H1 (cell line): Measurements from ENCODE around the gene GPHB5. TPM values are rescaled to one million over a fixed set of nuclear protein-coding genes. Genes with fewer than 3 reads are reported as not detected.

Source experiments
- CTCF ChIA-PET: fragments of 300-600 bp; sonication (Branson Sonifier 250); formaldehyde crosslinking; loops from one replicate; lab custom pipeline; 2021; ENCODE audit not compliant: partially characterized antibody; lab: Charles Lee
- POLR2A ChIA-PET: fragments of 300-600 bp; sonication (Branson Sonifier 250); formaldehyde crosslinking; loops from one replicate; lab custom pipeline; 2021; ENCODE audit warnings: inconsistent platforms; ENCODE audit not compliant: partially characterized antibody; lab: Charles Lee
- DNase-seq, 2 experiments: peaks; one replicate each; pipeline versions ENCODE4 v3.0.0 to v3.0.0-alpha.2; 2010 to 2022; ENCODE audit warnings: low spot score in 2 of 2, low read depth in 1 of 2, mixed read lengths in 1 of 2
- FAIRE-seq: peaks from 2 replicates; lab custom pipeline; 2011; peaks lifted over from hg19 to GRCh38; lab: Jason Lieb, UNC
- H2AFZ ChIP-seq: 2 replicates; pipeline ENCODE4 v1.8.1; 2012; ENCODE audit warnings: low read length, inconsistent platforms
- H2AK5ac ChIP-seq: 2 replicates; pipeline ENCODE4 v1.6.1; 2013; ENCODE audit warnings: low read depth, low read length
- H2BK120ac ChIP-seq: replicated peaks from 2 replicates; pipeline ENCODE3; 2013; ENCODE audit warnings: low read depth, low read length, inconsistent platforms
- H2BK12ac ChIP-seq: 2 replicates; pipeline ENCODE4 v1.6.1; 2013; ENCODE audit warnings: low read depth, low read length
- H2BK15ac ChIP-seq: 2 replicates; pipeline ENCODE4 v1.6.1; 2013; ENCODE audit warnings: low read length
- H2BK20ac ChIP-seq: 2 replicates; pipeline ENCODE4 v1.6.1; 2013; ENCODE audit warnings: low read length
- H2BK5ac ChIP-seq: 2 replicates; pipeline ENCODE4 v1.6.1; 2013; ENCODE audit warnings: low read depth, low read length
- H3K14ac ChIP-seq: 2 replicates; pipeline ENCODE4 v1.6.1; 2013; ENCODE audit warnings: inconsistent platforms; ENCODE audit not compliant: insufficient read length
- H3K18ac ChIP-seq: 2 replicates; pipeline ENCODE4 v1.6.1; 2013; ENCODE audit warnings: low read length; ENCODE audit errors: extremely low read depth
- H3K23ac ChIP-seq: 2 replicates; pipeline ENCODE4 v1.6.1; 2013; ENCODE audit warnings: inconsistent platforms; ENCODE audit not compliant: insufficient read length
- H3K23me2 ChIP-seq: 2 replicates; pipeline ENCODE4 v1.6.1; 2013; ENCODE audit warnings: low read depth, low read length
- H3K27ac ChIP-seq: 2 replicates; pipeline ENCODE4 v1.6.1; 2011; ENCODE audit warnings: low read depth, low read length, inconsistent platforms
- H3K27me3 ChIP-seq, 4 experiments: replicated peaks in 1 of 4; 1 replicate in 1 of 4; 2 replicates in 3 of 4; pipeline versions ENCODE4 v1.6.1 to v1.8.1; 2011 to 2013; ENCODE audit warnings: low read length in 3 of 4, mild to moderate bottlenecking in 3 of 4, inconsistent platforms in 2 of 4, mixed read lengths in 2 of 4, moderate library complexity in 1 of 4; ENCODE audit not compliant: control insufficient read depth in 3 of 4, insufficient read depth in 3 of 4; ENCODE audit errors: extremely low read depth in 1 of 4
- H3K36me3 ChIP-seq, 4 experiments: 2 replicates each; pipeline versions ENCODE4 v1.6.1 to v1.8.1; 2011 to 2013; ENCODE audit warnings: mild to moderate bottlenecking in 4 of 4, low read length in 3 of 4, moderate library complexity in 2 of 4, control low read depth in 1 of 4, inconsistent platforms in 1 of 4; ENCODE audit not compliant: insufficient read depth in 4 of 4, control insufficient read depth in 2 of 4
- H3K4ac ChIP-seq: replicated peaks from 2 replicates; pipeline ENCODE3; 2013; ENCODE audit warnings: low read length, low read depth, mixed read lengths, inconsistent platforms; ENCODE audit not compliant: insufficient read length
- H3K4me1 ChIP-seq, 4 experiments: replicated peaks in 1 of 4; 1 replicate in 1 of 4; 2 replicates in 3 of 4; pipeline versions ENCODE4 v1.6.1 to v1.8.1; 2011 to 2013; ENCODE audit warnings: low read length in 3 of 4, inconsistent platforms in 2 of 4, mixed read lengths in 1 of 4; ENCODE audit not compliant: insufficient read depth in 4 of 4, control insufficient read depth in 3 of 4
- H3K4me2 ChIP-seq, 2 experiments: 2 replicates each; pipeline versions ENCODE4 v1.6.1 to v1.8.1; 2011 to 2013; ENCODE audit warnings: low read depth in 2 of 2, low read length in 2 of 2, control low read depth in 1 of 2, inconsistent platforms in 1 of 2, mild to moderate bottlenecking in 1 of 2; ENCODE audit not compliant: insufficient read depth in 1 of 2
- H3K4me3 ChIP-seq, 4 experiments: fragments of 200-600, 300-600 bp in 1 of 4; sonication (generic), shearing (Covaris generic), sonication (Bioruptor Twin) in 1 of 4; 2 replicates each; pipeline versions ENCODE4 v1.5.1 to v1.8.1; 2011 to 2016; ENCODE audit warnings: low read length in 4 of 4, low read depth in 3 of 4, control low read depth in 2 of 4, inconsistent platforms in 2 of 4, mild to moderate bottlenecking in 2 of 4, mixed read lengths in 1 of 4, moderate library complexity in 1 of 4; ENCODE audit not compliant: insufficient read depth in 2 of 4; ENCODE audit errors: extremely low read depth in 1 of 4
- H3K56ac ChIP-seq: replicated peaks from 2 replicates; pipeline ENCODE3; 2013; ENCODE audit warnings: low read depth, mild to moderate bottlenecking, mixed read lengths, low read length, inconsistent platforms; ENCODE audit not compliant: insufficient read length
- H3K79me1 ChIP-seq: 2 replicates; pipeline ENCODE4 v1.6.1; 2013; ENCODE audit warnings: low read depth, low read length, control low read depth
- H3K79me2 ChIP-seq, 2 experiments: 2 replicates each; pipeline versions ENCODE4 v1.6.1 to v1.8.1; 2012 to 2013; ENCODE audit warnings: low read length in 2 of 2, mild to moderate bottlenecking in 2 of 2, inconsistent platforms in 1 of 2; ENCODE audit not compliant: insufficient read depth in 2 of 2, control insufficient read depth in 1 of 2
- H3K9ac ChIP-seq, 4 experiments: replicated peaks in 1 of 4; 1 replicate in 1 of 4; 2 replicates in 3 of 4; pipeline versions ENCODE4 v1.6.1 to v1.8.1; 2011 to 2013; ENCODE audit warnings: low read depth in 3 of 4, low read length in 3 of 4, control low read depth in 2 of 4, mild to moderate bottlenecking in 2 of 4, moderate library complexity in 2 of 4, inconsistent platforms in 1 of 4; ENCODE audit errors: extremely low read depth in 1 of 4
- H3K9me3 ChIP-seq, 2 experiments: 2 replicates each; pipeline versions ENCODE4 v1.6.1 to v1.8.1; 2012 to 2013; ENCODE audit warnings: mild to moderate bottlenecking in 2 of 2, moderate library complexity in 2 of 2, control low read depth in 1 of 2, inconsistent platforms in 1 of 2, low read depth in 1 of 2, low read length in 1 of 2, mixed read lengths in 1 of 2; ENCODE audit not compliant: insufficient read depth in 2 of 2
- H4K20me1 ChIP-seq, 2 experiments: replicated peaks in 1 of 2; 2 replicates each; pipeline versions ENCODE3 to v1.8.1; 2011 to 2013; ENCODE audit warnings: inconsistent platforms in 2 of 2, low read length in 2 of 2, mild to moderate bottlenecking in 1 of 2; ENCODE audit not compliant: insufficient read depth in 2 of 2, control insufficient read depth in 1 of 2
- H4K5ac ChIP-seq: 2 replicates; pipeline ENCODE4 v1.6.1; 2013; ENCODE audit warnings: low read length, low read depth, mixed read lengths, inconsistent platforms; ENCODE audit not compliant: insufficient read length
- H4K8ac ChIP-seq: 2 replicates; pipeline ENCODE4 v1.8.0; 2013; ENCODE audit warnings: mild to moderate bottlenecking, moderate library complexity, low read length, inconsistent platforms; ENCODE audit not compliant: insufficient read depth; ENCODE audit errors: extremely low read depth
- H4K91ac ChIP-seq: replicated peaks from 2 replicates; pipeline ENCODE3; 2013; ENCODE audit warnings: low read length, mixed read lengths, inconsistent platforms; ENCODE audit not compliant: insufficient read length
- ASH2L ChIP-seq: fragments of 200-600, 300-600 bp; sonication (generic); IDR thresholded peaks from one replicate; pipeline ENCODE4 v1.7.1; 2017; ENCODE audit warnings: low read length
- CBX8 ChIP-seq: fragments of 300-800, 300-1000 bp; sonication (generic); IDR thresholded peaks from 2 replicates; pipeline ENCODE4 v1.7.1; 2016; ENCODE audit warnings: low read depth, low read length, borderline replicate concordance
- CEBPB ChIP-seq: IDR thresholded peaks from 2 replicates; pipeline ENCODE4 v1.6.1; 2012; ENCODE audit warnings: low read depth, low read length
- FOSL1 ChIP-seq: IDR thresholded peaks from 2 replicates; pipeline ENCODE4 v1.6.1; 2011; ENCODE audit warnings: mild to moderate bottlenecking, low read depth, low read length, moderate library complexity; ENCODE audit not compliant: insufficient read depth
- GABPA ChIP-seq: IDR thresholded peaks from 2 replicates; pipeline ENCODE4 v1.6.1; 2011; ENCODE audit warnings: mild to moderate bottlenecking, low read length, moderate library complexity, borderline replicate concordance; ENCODE audit not compliant: insufficient read depth
- KDM1A ChIP-seq: fragments of 200-600, 300-600 bp; sonication (generic); IDR thresholded peaks from 2 replicates; pipeline ENCODE4 v1.7.1; 2016; ENCODE audit warnings: mild to moderate bottlenecking, low read length, borderline replicate concordance
- NANOG ChIP-seq: IDR thresholded peaks from 2 replicates; pipeline ENCODE4 v1.6.1; 2011; ENCODE audit warnings: low read length, low read depth, mild to moderate bottlenecking, inconsistent platforms; ENCODE audit not compliant: insufficient read depth, poor library complexity, severe bottlenecking
- NRF1 ChIP-seq: IDR thresholded peaks from 2 replicates; pipeline ENCODE4 v1.6.1; 2011; ENCODE audit warnings: mild to moderate bottlenecking, low read depth, low read length, improper control_type of control experiment
- RAD21 ChIP-seq, 2 experiments: IDR thresholded peaks in 1 of 2; conservative IDR thresholded peaks in 1 of 2; 2 replicates each; pipeline ENCODE4 v1.6.1; 2011; ENCODE audit warnings: low read depth in 2 of 2, low read length in 2 of 2, improper control_type of control experiment in 1 of 2, inconsistent platforms in 1 of 2, mild to moderate bottlenecking in 1 of 2, moderate library complexity in 1 of 2
- RBBP5 ChIP-seq: IDR thresholded peaks from 2 replicates; pipeline ENCODE4 v1.7.1; 2012; ENCODE audit warnings: low read depth, mild to moderate bottlenecking, inconsistent platforms, low read length, moderate library complexity, borderline replicate concordance
- RNF2 ChIP-seq: fragments of 200-900, 300-1000 bp; sonication (generic); IDR thresholded peaks from 2 replicates; pipeline ENCODE4 v1.7.1; 2016; ENCODE audit warnings: borderline replicate concordance, low read depth, mild to moderate bottlenecking, antibody characterized with exemption, low read length; ENCODE audit not compliant: poor library complexity, severe bottlenecking; ENCODE audit errors: missing control alignments
- SAP30 ChIP-seq: fragments of 300-600 bp; sonication (generic); IDR thresholded peaks from 2 replicates; pipeline ENCODE4 v1.7.1; 2012; ENCODE audit warnings: low read length, moderate library complexity, mild to moderate bottlenecking, inconsistent platforms; ENCODE audit not compliant: insufficient read depth, insufficient replicate concordance
- SUZ12 ChIP-seq: fragments of 200-600 bp; sonication (generic); IDR thresholded peaks from 2 replicates; pipeline ENCODE4 v1.6.1; 2012; ENCODE audit warnings: mild to moderate bottlenecking, inconsistent platforms, low read length, moderate library complexity, mixed read lengths
- WGBS, 2 experiments: shearing (Covaris generic) in 1 of 2; methylation state at CpG; one replicate each; pipeline versions ENCODE4 v1.1.6 to v1.1.7; 2013 to 2015; ENCODE audit warnings: low lambda C conversion rate in 2 of 2, mixed read lengths in 2 of 2, inconsistent platforms in 1 of 2, low coverage in 1 of 2, missing lambda C conversion rate in 1 of 2; ENCODE audit not compliant: insufficient replicate concordance in 2 of 2, insufficient coverage in 1 of 2, insufficient read length in 1 of 2; ENCODE audit errors: extremely low coverage in 1 of 2, missing lambda C conversion rate in 1 of 2; 5-methylcytosine and 5-hydroxymethylcytosine counted together
- polyA plus RNA-seq, 7 experiments: library from polyadenylated mRNA; depleted of rRNA in 3 of 7; stranded (reverse) in 5 of 7; unstranded in 2 of 7; fragments of >200 nt in 5 of 7; fragments of 200-250 nt in 2 of 7; gene quantifications; 1 replicate in 5 of 7; 2 replicates in 1 of 7; 4 replicates in 1 of 7; pipeline versions ENCODE4 v1.2.1 to v1.2.3, GENCODE V29; 2011 to 2013; ENCODE audit warnings: missing spikeins in 2 of 7, mixed read lengths in 2 of 7
- total RNA-seq: library from RNA; stranded (reverse); fragmentation: NEBNext Ultra II Directional; extraction: Animal tissue kit (Norgen Biotek cat#: 25700); gene quantifications from 2 replicates; pipeline ENCODE4 v1.2.1, GENCODE V29; 2021

The GPHB5 gene
- total and polyA plus RNA-seq, 2 of the 8 experiments (the other 6 are each of a cell fraction or from before 2014, with no cell fraction given): not detected

GRCh38 chr14:63267171-63267570 is 51.6 kb downstream of the GPHB5 start:
- Histone ChIP-seq H3K56ac (no peak overlapping the region), H2BK20ac (no peak overlapping the region), H4K20me1 (no peaks in the 10 kb centered on the region), H2BK15ac (no peak overlapping the region), H2BK120ac (no peak overlapping the region), H3K4me1 (no peaks in the 10 kb centered on the region), H3K9ac (no peak overlapping the region), H3K27ac (no peak overlapping the region; the same call in 1 of the 2 replicates), H3K23me2 (no peaks in the 10 kb centered on the region), H3K4me2 (no peak overlapping the region), H3K9me3 (peaks cover 14 to 25% of the 10 kb centered on the region in 2 experiments), H3K4me3 (no peak overlapping the region), H2AK5ac (no peak overlapping the region), H3K27me3 (no peaks in the 10 kb centered on the region), H3K79me1 (no peaks in the 10 kb centered on the region), H3K36me3 (no peaks in the 10 kb centered on the region), H2BK5ac (no peak overlapping the region), H2BK12ac (peak overlapping the region; percentile 27; the same call in 1 of the 2 replicates), H3K4ac (no peak overlapping the region), H4K8ac (no peak overlapping the region), H2AFZ (no peak overlapping the region; the same call in 1 of the 2 replicates), H4K5ac (no peak overlapping the region), H3K79me2 (no peaks in the 10 kb centered on the region), H3K23ac (no peak overlapping the region), H3K14ac (no peak overlapping the region), H4K91ac (no peak overlapping the region), H3K18ac (no peak overlapping the region)
- FAIRE-seq: no peak
- 90% methylated on average over 3 of the region's 3 CpGs; no CpG with 5 or more reads in 1 of the 2 experiments for WGBS, 2 experiments
- ChIA-PET POLR2A (no interaction called here), CTCF (interaction anchor here (0.8 to 2.9 kb wide), 3 partner anchors 10 to 1087 kb away, joined by 3 to 18 read pairs (median 4); no protein-coding TSS in a partner anchor)
- no peak for DNase-seq
- TF ChIP-seq NRF1: no peak
- TF ChIP-seq CEBPB: no peak
- TF ChIP-seq SAP30: no peak
- no peak for TF ChIP-seq RAD21 (IDR thresholded peaks at IDR 0.05 in 1 of 2, conservative IDR thresholded peaks at IDR 0.05 in 1 of 2; ENCODE audit: low read depth in 2 of 2, low read length in 2 of 2)
- TF ChIP-seq KDM1A: no peak
- no peak for TF ChIP-seq RBBP5
- TF ChIP-seq CBX8: no peak
- TF ChIP-seq NANOG: no peak
- no peak for TF ChIP-seq ASH2L
- TF ChIP-seq FOSL1: no peak
- TF ChIP-seq RNF2: no peak
- TF ChIP-seq SUZ12: no peak
- no peak for TF ChIP-seq GABPA
